ENCODE measurements around the gene DYDC1. TPM values are rescaled to one million over a fixed set of nuclear protein-coding genes. Genes with fewer than 3 reads are reported as not detected.
"Not testable (repeated sequence)": the region's sequence is repeated elsewhere in the genome, so short reads cannot be mapped to it uniquely, and the experiment has no call there.

DYDC1 gene
- under 1 TPM in 2 of 4 donors, not detected in 2; 0.17 to 0.76 TPM for polyA plus RNA-seq (ENCODE audit: insufficient read length in 4 of 4)

DNA sequence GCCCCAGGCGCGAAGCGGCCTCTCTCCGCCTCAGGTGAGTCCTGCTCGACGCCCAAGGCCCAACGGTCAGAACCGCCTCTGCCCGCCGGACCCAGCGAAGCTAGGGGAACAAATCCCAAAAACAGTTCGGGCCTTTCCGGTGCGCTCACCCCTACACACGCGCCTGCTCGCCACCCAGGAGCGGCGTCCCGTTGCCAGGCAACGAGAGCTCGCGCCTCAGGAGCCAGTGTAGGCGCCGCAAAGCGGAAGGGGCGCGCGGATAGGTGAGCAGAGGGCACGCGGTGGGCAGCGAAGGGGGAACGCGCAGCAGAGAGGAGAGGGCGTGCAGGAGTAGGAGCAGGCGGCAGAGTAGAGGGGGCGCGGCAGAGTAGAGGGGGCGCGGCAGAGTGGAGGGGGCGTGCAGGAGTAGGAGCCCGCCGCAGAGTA, at the start of gene DYDC1, which contains the start of gene DYDC2:
DYDC1 (minus strand) TSS at position 193 of the 426 bp plus-strand sequence. CDS start 4,154 bp downstream, outside the sequence.
DYDC2 (plus strand) TSS at position 219 of the 426 bp plus-strand sequence. CDS start 5,663 bp downstream, outside the sequence.
- peak in 3 of 4 donors; percentile 41 to 71 (median 57) for DNase-seq (ENCODE audit: low read depth in 4 of 4, low spot score in 2 of 4)

DNA sequence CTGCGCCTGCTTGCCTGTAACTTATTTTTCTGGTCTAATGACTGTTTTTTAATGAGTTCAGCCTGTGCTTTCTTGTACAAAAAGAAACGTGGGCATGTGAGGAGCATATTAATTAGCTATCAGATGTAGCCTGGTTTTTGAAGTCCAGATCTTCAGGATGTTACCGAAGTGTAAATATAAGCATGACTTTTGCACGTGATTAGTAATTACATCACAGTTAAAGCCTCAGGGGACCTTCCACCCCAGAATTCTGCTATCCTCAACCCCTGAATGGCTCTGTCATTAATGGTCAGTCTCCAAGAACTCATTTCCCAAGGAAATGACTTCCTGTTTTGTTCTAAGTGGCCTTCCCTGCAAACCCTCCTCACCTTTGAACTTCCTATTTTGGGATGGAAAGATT, 49.6 kb upstream of the DYDC1 start:
- DNase-seq (ENCODE audit: low read depth in 4 of 4, low spot score in 2 of 4) = no peak

DNA sequence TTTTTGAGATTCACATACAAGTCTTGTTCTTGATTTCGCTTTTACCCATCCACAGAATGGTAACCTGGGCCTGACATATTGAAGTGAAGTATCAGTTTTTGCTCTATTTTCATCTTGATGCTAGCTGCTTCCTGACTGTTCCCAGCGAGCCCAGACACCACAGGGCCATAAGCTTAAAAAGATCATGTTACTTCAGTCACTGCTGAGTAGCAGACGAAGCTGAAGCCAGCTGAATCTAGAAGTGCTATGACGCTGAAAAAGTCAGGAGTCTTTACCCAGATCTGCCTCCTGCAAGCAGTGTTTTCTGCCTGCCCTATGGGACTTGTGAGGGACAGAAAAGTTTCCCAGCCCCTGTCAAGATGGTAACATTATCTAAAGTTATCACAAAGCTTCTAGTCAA, 49.1 kb upstream of the DYDC1 start:
- no peak for DNase-seq (ENCODE audit: low read depth in 4 of 4, low spot score in 2 of 4)

DNA sequence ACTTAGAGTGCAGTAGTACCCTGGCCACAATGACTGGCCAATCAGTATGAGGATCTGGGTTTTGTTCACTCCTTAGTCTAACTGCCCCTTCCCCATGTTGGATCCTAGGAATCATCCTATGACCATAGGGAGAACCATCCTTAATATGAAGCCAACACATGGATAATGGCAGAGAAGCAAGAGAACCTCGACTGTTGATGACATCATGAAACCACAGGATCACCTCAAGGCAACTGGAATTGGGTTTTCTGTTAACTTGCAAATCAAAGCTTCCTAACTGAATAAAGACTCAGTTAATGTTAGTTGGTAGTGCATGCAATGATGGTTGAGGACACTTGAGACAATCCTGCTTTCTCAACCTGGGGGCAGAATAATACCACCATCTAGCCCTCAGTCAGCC, 48.5 kb upstream of the DYDC1 start:
- no peak for DNase-seq (ENCODE audit: low read depth in 4 of 4, low spot score in 2 of 4)

GRCh38 chr10:80400136-80400804, 43.7 kb upstream of the DYDC1 start:
- DNase-seq (ENCODE audit: low read depth in 4 of 4, low spot score in 2 of 4) = no peak

DNA sequence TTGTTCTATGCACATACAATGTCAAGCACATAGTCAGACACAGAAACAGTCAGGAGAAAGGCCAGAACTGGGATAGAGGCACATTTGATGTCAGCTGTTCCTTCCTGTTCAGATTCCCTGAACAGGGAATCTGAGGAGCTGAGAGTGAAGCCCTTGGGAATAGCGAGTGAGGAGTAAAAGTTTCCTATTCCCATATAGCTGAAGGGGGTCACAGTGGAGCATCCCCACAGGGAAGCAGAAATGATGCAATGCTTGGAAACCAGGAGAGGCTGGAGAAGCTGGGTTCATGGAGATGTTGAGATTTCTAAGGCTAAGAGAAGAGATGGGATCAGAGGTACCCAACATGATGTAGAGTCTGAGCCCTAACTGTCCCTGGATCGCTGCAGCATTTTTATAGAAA, 40.5 kb upstream of the DYDC1 start:
- no peak for DNase-seq (ENCODE audit: low read depth in 4 of 4, low spot score in 2 of 4)

- DNase-seq (ENCODE audit: low read depth in 4 of 4, low spot score in 2 of 4) = no peak
These were observed 37.9 kb upstream of the DYDC1 start for GRCh38 chr10:80394358-80394916.

DNA sequence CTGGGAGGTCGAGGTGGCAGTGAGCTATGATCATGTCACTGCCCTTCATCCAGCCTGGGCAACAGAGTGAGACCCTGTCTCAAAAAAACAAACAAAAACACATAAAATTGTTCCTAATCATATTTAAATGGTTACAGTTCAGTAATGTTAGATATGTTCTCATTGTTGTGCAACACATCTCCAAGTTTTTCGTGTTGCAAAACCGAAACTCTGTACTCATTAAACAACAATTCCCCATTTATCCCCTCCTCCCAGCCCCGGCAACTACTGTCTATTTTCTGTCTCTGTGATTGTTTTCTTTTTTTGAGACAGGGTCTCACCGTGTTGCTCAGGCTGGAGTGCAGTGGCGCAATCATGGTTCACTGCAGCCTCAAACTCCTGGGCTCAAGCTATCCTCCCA, 35.7 kb upstream of the DYDC1 start:
- no peak for DNase-seq (ENCODE audit: low read depth in 4 of 4, low spot score in 2 of 4)

DNA sequence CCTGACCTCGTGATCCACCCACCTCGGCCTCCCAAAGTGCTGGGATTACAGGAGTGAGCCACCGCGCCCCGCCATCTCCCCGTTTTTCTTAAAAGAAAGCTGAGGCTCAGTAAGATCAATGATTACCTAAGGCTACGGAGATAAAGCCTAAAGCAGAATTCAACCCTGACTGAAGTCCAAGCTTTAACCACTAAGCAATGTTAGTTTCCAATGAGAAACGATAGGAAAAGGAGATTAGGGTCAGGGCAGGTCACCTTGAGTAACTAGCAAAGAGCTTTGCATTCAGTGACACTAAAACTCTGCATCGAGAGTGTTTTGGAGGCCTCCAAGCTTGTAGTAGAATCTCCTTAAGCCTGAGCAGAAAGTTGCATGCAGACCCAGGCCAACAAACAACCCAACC, 34.2 kb upstream of the DYDC1 start:
- no peak for DNase-seq (ENCODE audit: low read depth in 4 of 4, low spot score in 2 of 4)

DNA sequence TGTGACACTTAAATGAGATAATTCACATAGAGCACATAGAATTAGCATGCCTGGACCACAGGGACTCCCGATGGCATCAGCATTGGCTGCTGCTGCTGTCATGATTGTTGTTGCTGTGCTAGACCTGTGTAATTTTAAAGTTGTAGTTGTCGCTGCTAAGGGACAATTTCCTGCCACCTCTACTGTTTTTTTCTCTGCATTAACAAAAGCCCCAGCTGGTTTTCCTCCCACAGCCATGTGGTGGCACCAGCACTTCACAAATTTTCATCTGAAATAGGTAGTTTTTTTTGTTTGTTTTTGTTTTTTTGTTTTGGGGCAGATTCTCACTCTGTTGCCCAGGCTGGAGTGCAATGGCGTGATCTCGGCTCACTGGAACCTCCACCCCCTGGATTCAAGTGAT, 26.4 kb upstream of the DYDC1 start:
- DNase-seq (ENCODE audit: low read depth in 4 of 4, low spot score in 2 of 4) = peak in 1 of 4 donors; percentile 45

GRCh38 chr10:80380185-80380584, 23.6 kb upstream of the DYDC1 start:
- no peak for DNase-seq (ENCODE audit: low read depth in 4 of 4, low spot score in 2 of 4)

- DNase-seq (ENCODE audit: low read depth in 4 of 4, low spot score in 2 of 4) = no peak
These were observed 23.1 kb upstream of the DYDC1 start for GRCh38 chr10:80379701-80380100.

DNA sequence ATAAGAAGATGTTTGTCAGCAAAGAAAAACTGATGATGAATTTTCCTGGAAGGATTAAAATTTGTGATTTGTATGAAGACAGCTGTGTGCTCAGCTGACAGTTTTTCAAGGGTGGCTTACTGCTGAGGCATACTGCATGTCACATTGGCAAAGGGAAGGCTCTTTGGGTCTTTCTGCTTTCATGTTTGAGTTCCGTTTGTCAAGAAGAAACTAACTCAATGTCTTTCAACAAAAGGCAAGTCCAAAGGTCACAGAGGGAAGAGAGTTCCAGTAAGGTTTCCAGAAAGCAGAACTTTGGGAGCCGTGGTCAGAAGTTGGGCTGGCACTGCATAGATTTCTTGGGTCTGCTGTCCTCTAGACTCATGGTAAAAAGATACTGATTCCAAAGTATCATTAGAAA, 16.9 kb upstream of the DYDC1 start:
- no peak for DNase-seq (ENCODE audit: low read depth in 4 of 4, low spot score in 2 of 4)

- no peak for DNase-seq (ENCODE audit: low read depth in 4 of 4, low spot score in 2 of 4)
These were observed 16.1 kb upstream of the DYDC1 start for GRCh38 chr10:80372675-80373074.

- no peak for DNase-seq (ENCODE audit: low read depth in 4 of 4, low spot score in 2 of 4)
These were observed 14.9 kb upstream of the DYDC1 start for GRCh38 chr10:80371467-80371866.

GRCh38 chr10:80365510-80365909, 9.0 kb upstream of the DYDC1 start:
- no peak for DNase-seq (ENCODE audit: low read depth in 4 of 4, low spot score in 2 of 4)

DNA sequence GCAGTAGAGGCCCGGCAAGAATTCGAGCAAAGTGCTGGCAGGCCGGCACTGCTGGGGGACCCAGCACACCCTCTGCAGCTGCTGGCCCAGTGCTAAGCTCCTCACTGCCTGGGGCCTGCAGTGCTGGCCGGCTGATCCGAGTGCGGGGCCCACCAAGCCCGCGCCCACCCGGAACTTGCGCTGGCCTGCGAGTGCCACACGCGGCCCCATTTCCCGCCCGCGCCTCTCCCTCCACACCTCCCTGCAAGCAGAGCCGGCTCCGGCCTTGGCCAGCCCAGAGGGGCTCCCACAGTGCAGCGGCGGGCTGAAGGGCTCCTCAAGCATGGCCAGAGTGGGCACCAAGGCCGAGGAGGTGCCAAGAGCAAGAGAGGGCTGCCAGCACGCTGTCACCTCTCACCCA, 3.1 kb upstream of the DYDC1 start:
- DNase-seq (ENCODE audit: low read depth in 4 of 4, low spot score in 2 of 4) = no peak

DNA sequence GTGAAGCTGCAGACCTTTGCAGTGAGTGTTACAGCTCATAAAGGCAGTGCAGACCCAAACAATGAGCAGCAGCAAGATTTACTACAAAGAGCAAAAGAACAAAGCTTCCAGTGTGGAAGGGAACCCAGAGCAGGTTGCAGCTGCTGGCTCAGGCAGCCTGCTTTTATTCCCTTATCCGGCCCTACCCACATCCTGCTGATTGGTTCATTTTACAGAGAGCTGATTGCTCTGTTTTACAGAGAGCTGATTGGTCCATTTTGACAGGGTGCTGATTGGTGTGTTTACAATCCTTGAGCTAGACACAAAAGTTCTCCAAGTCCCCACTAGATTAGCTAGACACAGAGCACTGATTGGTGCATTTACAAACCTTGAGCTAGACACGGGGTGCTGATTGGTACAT, 2.4 kb upstream of the DYDC1 start:
- not testable (repeated sequence) for DNase-seq (ENCODE audit: low read depth in 4 of 4, low spot score in 2 of 4)

GRCh38 chr10:80357851-80358125, 1.2 kb upstream of the DYDC1 start:
- DNase-seq (ENCODE audit: low read depth in 4 of 4, low spot score in 2 of 4) = no peak

GRCh38 chr10:80356989-80357850, 665 bp upstream of the DYDC1 start:
- peak in 3 of 4 donors; percentile 34 to 45 (median 34) for DNase-seq (ENCODE audit: low read depth in 4 of 4, low spot score in 2 of 4)

GRCh38 chr10:80351220-80351619, 5.3 kb downstream of the DYDC1 start:
- DNase-seq (ENCODE audit: low read depth in 4 of 4, low spot score in 2 of 4) = no peak

DNA sequence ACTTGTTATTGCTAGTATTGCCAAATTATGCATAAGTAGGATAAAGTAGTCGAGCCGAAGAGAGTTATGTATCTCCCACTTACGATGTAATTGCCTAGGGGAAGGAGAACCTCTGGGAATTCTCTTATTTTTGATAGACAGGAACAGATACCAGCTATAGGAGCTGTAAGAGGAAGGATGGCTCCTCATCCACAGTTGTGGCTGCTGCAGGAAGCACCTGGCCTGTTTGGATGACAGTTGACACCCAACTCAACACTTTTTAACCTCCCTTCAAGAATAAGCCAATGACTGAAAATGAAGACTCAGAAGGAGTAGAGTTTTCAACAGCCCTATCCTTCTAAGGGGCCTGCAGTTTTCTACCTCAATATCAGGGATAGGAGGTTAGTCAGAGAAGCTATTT, 6.3 kb downstream of the DYDC1 start:
- no peak for DNase-seq (ENCODE audit: low read depth in 4 of 4, low spot score in 2 of 4)

Measured in left renal cortex interstitium (tissue), 4 donors.